Trophoblast cell (in vitro differentiated cells and primary cell): ENCODE data around the gene BAIAP2L1.
"Not testable (repeated sequence)": the region's sequence is repeated elsewhere in the genome, so short reads cannot be mapped to it uniquely, and the experiment has no call there.

Source experiments
- DNase-seq, 2 donors: peaks; one replicate each; pipeline ENCODE4 v3.0.0-alpha.2; 2016
- H2AFZ ChIP-seq: 2 replicates; pipeline ENCODE4 v1.6.1; 2013; ENCODE audit warnings: low read length, moderate library complexity, mild to moderate bottlenecking; ENCODE audit not compliant: insufficient read depth, poor library complexity
- H2AK5ac ChIP-seq: 2 replicates; pipeline ENCODE4 v1.6.1; 2013; ENCODE audit warnings: mild to moderate bottlenecking, low read length
- H2BK120ac ChIP-seq: 2 replicates; pipeline ENCODE4 v1.6.1; 2013; ENCODE audit warnings: low read length, mild to moderate bottlenecking, moderate library complexity; ENCODE audit not compliant: insufficient read depth, poor library complexity
- H2BK12ac ChIP-seq: 2 replicates; pipeline ENCODE4 v1.6.1; 2013; ENCODE audit warnings: mild to moderate bottlenecking, low read length, moderate library complexity
- H2BK5ac ChIP-seq: 2 replicates; pipeline ENCODE4 v1.6.1; 2013; ENCODE audit warnings: low read length, low read depth, moderate library complexity, mild to moderate bottlenecking; ENCODE audit not compliant: poor library complexity
- H3K14ac ChIP-seq: 2 replicates; pipeline ENCODE4 v1.6.1; 2013; ENCODE audit warnings: mild to moderate bottlenecking, low read length
- H3K18ac ChIP-seq: 2 replicates; pipeline ENCODE4 v1.6.1; 2013; ENCODE audit warnings: mild to moderate bottlenecking, low read length
- H3K23ac ChIP-seq: 2 replicates; pipeline ENCODE4 v1.6.1; 2013; ENCODE audit warnings: low read length
- H3K27ac ChIP-seq: 2 replicates; pipeline ENCODE4 v1.5.1; 2013; ENCODE audit warnings: low read depth, mild to moderate bottlenecking, inconsistent platforms, low read length, moderate library complexity
- H3K27me3 ChIP-seq: 2 replicates; pipeline ENCODE4 v1.6.1; 2013; ENCODE audit warnings: inconsistent platforms, mild to moderate bottlenecking, low read length, moderate library complexity; ENCODE audit not compliant: insufficient read depth
- H3K36me3 ChIP-seq, 2 experiments: 1 replicate in 1 of 2; 2 replicates in 1 of 2; pipeline ENCODE4 v1.6.1; 2013; ENCODE audit warnings: low read length in 2 of 2, mild to moderate bottlenecking in 2 of 2, moderate library complexity in 1 of 2; ENCODE audit not compliant: insufficient read depth in 2 of 2, control insufficient read depth in 1 of 2
- H3K4ac ChIP-seq: 2 replicates; pipeline ENCODE4 v1.6.1; 2013; ENCODE audit warnings: low read depth, mild to moderate bottlenecking, low read length, moderate library complexity
- H3K4me1 ChIP-seq, 2 experiments: 1 replicate in 1 of 2; 2 replicates in 1 of 2; pipeline ENCODE4 v1.6.1; 2013; ENCODE audit warnings: low read length in 2 of 2, mild to moderate bottlenecking in 2 of 2, moderate library complexity in 1 of 2; ENCODE audit not compliant: insufficient read depth in 2 of 2, control insufficient read depth in 1 of 2
- H3K4me2 ChIP-seq: 2 replicates; pipeline ENCODE4 v1.6.1; 2013; ENCODE audit warnings: inconsistent platforms, mild to moderate bottlenecking, low read length, moderate library complexity
- H3K4me3 ChIP-seq: 2 replicates; pipeline ENCODE4 v1.5.1; 2013; ENCODE audit warnings: mild to moderate bottlenecking, low read depth, low read length, inconsistent platforms
- H3K79me1 ChIP-seq: one replicate; pipeline ENCODE4 v1.6.1; 2013; ENCODE audit warnings: low read length
- H3K79me2 ChIP-seq: 2 replicates; pipeline ENCODE4 v1.6.1; 2013; ENCODE audit warnings: low read length, mild to moderate bottlenecking; ENCODE audit not compliant: control insufficient read depth, insufficient read depth, poor library complexity
- H3K9ac ChIP-seq: 2 replicates; pipeline ENCODE4 v1.6.1; 2013; ENCODE audit warnings: mild to moderate bottlenecking, low read length
- H3K9me3 ChIP-seq: 2 replicates; pipeline ENCODE4 v1.6.1; 2013; ENCODE audit warnings: low read depth, mild to moderate bottlenecking, control low read depth, inconsistent platforms, low read length; ENCODE audit not compliant: insufficient read depth
- H4K12ac ChIP-seq: 2 replicates; pipeline ENCODE4 v1.6.1; 2013; ENCODE audit warnings: low read depth, mild to moderate bottlenecking, low read length, moderate library complexity
- H4K8ac ChIP-seq: 2 replicates; pipeline ENCODE4 v1.6.1; 2013; ENCODE audit warnings: low read depth, mild to moderate bottlenecking, low read length, moderate library complexity
- H4K91ac ChIP-seq: one replicate; pipeline ENCODE4 v1.6.1; 2013; ENCODE audit warnings: low read depth, mild to moderate bottlenecking, low read length, moderate library complexity
- WGBS: extraction: QIAGEN DNeasy Blood & Tissue Kit; methylation state at CpG from one replicate; pipeline ENCODE4 v1.1.7; 2013; ENCODE audit warnings: missing lambda C conversion rate; ENCODE audit not compliant: insufficient read length, insufficient coverage; ENCODE audit errors: extremely low coverage; 5-methylcytosine and 5-hydroxymethylcytosine counted together

The BAIAP2L1 gene

DNA sequence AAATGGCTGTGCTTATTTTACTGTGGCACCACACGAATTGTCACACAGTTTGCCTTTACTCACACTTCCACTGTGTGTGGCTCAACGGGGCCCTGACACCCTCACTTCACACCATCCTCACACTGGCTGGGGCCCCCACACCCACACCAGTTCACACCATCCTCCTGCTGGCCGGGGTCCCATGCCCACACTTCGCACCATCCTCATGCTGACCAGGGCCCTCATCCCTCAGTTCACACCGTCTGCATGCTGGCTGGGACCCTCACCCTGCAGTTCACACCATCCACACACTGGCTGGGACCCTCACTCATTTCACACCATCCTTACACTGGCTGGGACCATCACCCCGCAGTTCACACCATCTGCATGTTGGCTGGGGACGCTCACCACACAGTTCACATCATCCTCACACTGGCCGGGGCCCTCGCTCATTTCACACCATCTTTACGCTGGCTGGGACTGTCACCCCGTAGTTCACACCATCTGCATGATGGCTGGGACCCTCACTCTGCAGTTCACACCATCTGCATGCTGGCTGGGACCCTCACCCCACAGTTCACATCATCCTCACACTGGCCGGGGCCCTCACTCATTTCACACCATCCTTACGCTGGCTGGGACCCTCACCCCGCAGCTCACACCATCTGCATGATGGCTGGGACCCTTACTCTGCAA lies 83.4 kb downstream of the BAIAP2L1 start:
- Histone ChIP-seq H2BK12ac (no peak overlapping the region), H4K8ac (no peak overlapping the region), H3K14ac (no peak overlapping the region), H3K36me3 (peaks cover 15 to 36% of the 10 kb centered on the region in 2 experiments), H3K9ac (no peak overlapping the region), H3K27ac (no peak overlapping the region), H3K4me3 (peak overlapping the region; percentile 27), H2BK120ac (no peak overlapping the region), H3K4me1 (peaks cover 6 to 11% of the 10 kb centered on the region in 2 experiments), H4K12ac (no peak overlapping the region), H3K79me1 (peaks cover 4% of the 10 kb centered on the region), H2BK5ac (no peak overlapping the region), H4K91ac (no peak overlapping the region), H3K9me3 (peaks cover 9% of the 10 kb centered on the region), H2AK5ac (no peak overlapping the region), H3K79me2 (no peaks in the 10 kb centered on the region), H3K4ac (no peak overlapping the region), H3K4me2 (no peak overlapping the region), H2AFZ (no peak overlapping the region), H3K27me3 (no peaks in the 10 kb centered on the region), H3K23ac (no peak overlapping the region), H3K18ac (no peak overlapping the region)
- no CpG with 5 or more reads among the region's 14 CpGs for whole genome bisulfite sequencing
- no peak for DNase-seq

DNA sequence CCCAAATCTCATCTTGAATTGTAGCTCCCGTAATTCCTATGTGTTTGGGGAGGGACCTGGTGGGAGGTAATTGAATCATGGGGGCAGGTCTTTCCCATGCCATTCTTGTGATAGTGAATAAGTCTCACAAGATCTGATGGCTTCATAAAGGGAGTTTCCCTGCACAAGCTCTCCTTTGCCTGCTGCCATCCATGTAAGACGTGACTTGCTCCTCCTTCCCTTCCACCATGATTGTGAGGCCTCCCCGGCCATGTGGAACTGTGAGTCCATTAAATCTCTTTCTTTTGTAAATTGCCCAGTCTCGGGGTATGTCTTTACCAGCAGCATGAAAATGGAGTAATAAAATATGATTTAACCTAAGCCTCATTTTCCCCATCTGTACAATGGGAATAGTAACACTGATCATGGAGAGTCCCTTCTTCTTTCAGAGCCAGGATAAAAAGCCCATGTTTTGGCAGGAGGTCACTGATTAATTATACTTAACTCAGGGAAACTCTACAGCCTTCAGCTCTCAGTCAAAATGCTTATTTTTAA lies 84.8 kb downstream of the BAIAP2L1 start:
- H2BK120ac ChIP-seq, H2AK5ac ChIP-seq, H3K27ac ChIP-seq, H2BK12ac ChIP-seq, H3K9ac ChIP-seq, H3K4me1 ChIP-seq, H3K27me3 ChIP-seq, H3K4ac ChIP-seq, H4K12ac ChIP-seq, H2BK5ac ChIP-seq, H3K4me2 ChIP-seq, H2AFZ ChIP-seq, H3K4me3 ChIP-seq, H4K8ac ChIP-seq, H3K14ac ChIP-seq, DNase-seq, H3K9me3 ChIP-seq, H4K91ac ChIP-seq, H3K79me2 ChIP-seq, H3K18ac ChIP-seq, H3K79me1 ChIP-seq, H3K23ac ChIP-seq: not testable (repeated sequence)
- peaks cover 26 to 49% of the 10 kb centered on the region in 2 experiments for H3K36me3 ChIP-seq
- no CpG with 5 or more reads among the region's 4 CpGs for WGBS

DNA sequence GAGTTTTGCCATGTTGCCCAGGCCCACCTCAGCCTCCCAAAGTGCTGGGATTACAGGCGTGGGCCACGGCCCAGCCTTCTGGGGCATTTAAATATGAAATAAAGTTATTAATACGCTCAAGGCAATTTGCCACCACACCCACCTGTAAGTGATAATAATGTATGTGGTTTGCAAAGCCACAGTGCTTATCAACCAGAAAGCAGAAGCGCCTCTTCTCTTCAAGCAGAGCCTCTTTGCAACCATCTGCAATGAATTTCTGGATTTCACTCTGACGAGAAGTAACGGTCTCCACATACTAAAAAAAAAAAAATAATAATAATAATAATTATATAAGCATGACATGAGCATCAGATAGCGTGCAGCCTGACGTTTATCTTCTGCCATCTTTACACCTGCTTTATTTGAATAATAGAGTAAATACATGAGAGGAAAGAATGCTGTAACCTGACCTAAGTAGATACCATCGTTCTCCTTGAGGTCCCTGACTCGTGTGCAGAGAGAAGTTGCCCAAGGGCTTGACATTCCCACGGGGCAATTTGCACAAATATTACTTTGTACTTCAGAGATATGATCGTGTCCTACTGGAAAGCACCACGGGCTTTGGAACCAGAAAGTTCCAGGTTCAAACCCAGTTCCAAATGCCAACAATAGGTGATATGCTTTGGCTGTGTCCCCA lies 85.4 kb downstream of the BAIAP2L1 start:
- H3K79me1 ChIP-seq = peaks cover 4% of the 10 kb centered on the region
- H3K9ac ChIP-seq = no peak overlapping the region
- H3K79me2 ChIP-seq = no peaks in the 10 kb centered on the region
- no peak overlapping the region for H2BK12ac ChIP-seq
- no peak overlapping the region for H2AK5ac ChIP-seq
- H3K14ac ChIP-seq = no peak overlapping the region
- no peak overlapping the region for H4K8ac ChIP-seq
- no peak overlapping the region for H2BK120ac ChIP-seq
- H3K4ac ChIP-seq = no peak overlapping the region
- H2BK5ac ChIP-seq = no peak overlapping the region
- peaks cover 27 to 54% of the 10 kb centered on the region in 2 experiments for H3K36me3 ChIP-seq
- peaks cover 9% of the 10 kb centered on the region for H3K9me3 ChIP-seq
- no peak overlapping the region for H4K12ac ChIP-seq
- no peak overlapping the region for H3K18ac ChIP-seq
- no peak overlapping the region for H3K4me2 ChIP-seq
- no peak overlapping the region for H4K91ac ChIP-seq
- no peak overlapping the region for H3K4me3 ChIP-seq
- no peak overlapping the region for H3K23ac ChIP-seq
- H2AFZ ChIP-seq = no peak overlapping the region
- peak; percentile 66 to 89 for DNase-seq
- no peaks in the 10 kb centered on the region for H3K27me3 ChIP-seq
- H3K4me1 ChIP-seq = peaks cover 6 to 8% of the 10 kb centered on the region in 2 experiments
- no CpG with 5 or more reads among the region's 13 CpGs for WGBS
- H3K27ac ChIP-seq = no peak overlapping the region

DNA sequence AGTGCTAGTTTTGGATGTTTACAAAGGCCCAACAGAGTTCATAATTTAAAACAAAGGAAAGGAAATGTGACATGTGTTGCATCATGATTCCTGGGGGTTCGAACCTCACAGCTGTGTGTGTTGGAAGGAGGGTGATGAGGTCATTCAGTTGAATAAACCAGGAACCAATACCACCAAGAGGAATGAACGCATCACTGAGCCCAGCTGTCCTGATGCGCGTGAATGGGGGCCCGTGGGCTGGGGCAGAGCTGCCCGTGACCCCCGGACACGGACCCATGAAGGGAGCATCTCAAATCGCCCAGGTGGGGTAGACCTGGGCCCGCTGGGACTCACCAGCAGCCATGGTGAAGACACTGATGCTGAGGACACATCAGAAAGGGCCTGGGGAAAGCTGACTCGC lies 86.4 kb downstream of the BAIAP2L1 start:
- WGBS = no CpG with 5 or more reads among the region's 11 CpGs
- H3K4me1 ChIP-seq = peaks cover 6 to 8% of the 10 kb centered on the region in 2 experiments
- no peak overlapping the region for H3K27ac ChIP-seq
- H3K4ac ChIP-seq = no peak overlapping the region
- H3K36me3 ChIP-seq = peaks cover 31 to 59% of the 10 kb centered on the region in 2 experiments
- H3K79me1 ChIP-seq = peaks cover 4% of the 10 kb centered on the region
- no peaks in the 10 kb centered on the region for H3K79me2 ChIP-seq
- H3K14ac ChIP-seq = no peak overlapping the region
- peaks cover 9% of the 10 kb centered on the region for H3K9me3 ChIP-seq
- no peak overlapping the region for H4K8ac ChIP-seq
- no peak overlapping the region for H2AK5ac ChIP-seq
- no peak overlapping the region for H3K9ac ChIP-seq
- H3K4me3 ChIP-seq = no peak overlapping the region
- H3K4me2 ChIP-seq = no peak overlapping the region
- H2AFZ ChIP-seq = no peak overlapping the region
- no peak overlapping the region for H4K12ac ChIP-seq
- H3K23ac ChIP-seq = no peak overlapping the region
- no peak overlapping the region for H2BK120ac ChIP-seq
- no peaks in the 10 kb centered on the region for H3K27me3 ChIP-seq
- DNase-seq = no peak
- no peak overlapping the region for H2BK12ac ChIP-seq
- H2BK5ac ChIP-seq = no peak overlapping the region
- H4K91ac ChIP-seq = no peak overlapping the region
- no peak overlapping the region for H3K18ac ChIP-seq
